WTC11 (cell line): ENCODE measurements around the gene LARP1. TPM values are rescaled to one million over a fixed set of nuclear protein-coding genes. Genes with fewer than 3 reads are reported as not detected.

Experiments used
- ATAC-seq: fragments of 200-7000 bp; cut with Tn5 transposase; 2 replicates; pipeline ENCODE4 v1.10.0; 2021; ENCODE audit warnings: mild to moderate bottlenecking, moderate library complexity
- CTCF ChIA-PET: fragments of 300-600 bp; sonication (Branson Sonifier 250); formaldehyde crosslinking; loops from one replicate; lab custom pipeline; 2021; ENCODE audit warnings: antibody characterized with exemption; lab: Charles Lee
- POLR2A ChIA-PET: fragments of 350-600 bp; sonication (Branson Sonifier 250); formaldehyde crosslinking; loops from one replicate; lab custom pipeline; 2021; ENCODE audit warnings: antibody characterized with exemption; lab: Charles Lee
- DNase-seq: peaks from one replicate; pipeline ENCODE4 v3.0.0; 2021; ENCODE audit warnings: low spot score
- H3K27ac Mint-ChIP-seq: 2 replicates; pipeline ENCODE4 v1.8.0; 2021; ENCODE audit warnings: mixed read lengths
- H3K27me3 Mint-ChIP-seq: 2 replicates; pipeline ENCODE4 v1.8.0; 2021; ENCODE audit warnings: low read depth, mild to moderate bottlenecking, moderate library complexity, mixed read lengths
- H3K36me3 Mint-ChIP-seq: 2 replicates; pipeline ENCODE4 v1.8.0; 2021; ENCODE audit warnings: mixed read lengths
- H3K4me1 Mint-ChIP-seq: 2 replicates; pipeline ENCODE4 v1.8.0; 2022; ENCODE audit warnings: mixed read lengths
- H3K4me3 Mint-ChIP-seq: 2 replicates; pipeline ENCODE4 v1.8.0; 2021; ENCODE audit warnings: mild to moderate bottlenecking, moderate library complexity, mixed read lengths
- H3K9me3 Mint-ChIP-seq: 2 replicates; pipeline ENCODE4 v1.8.0; 2021; ENCODE audit warnings: mixed read lengths
- ATF1 ChIP-seq: sonication (generic); formaldehyde crosslinking; IDR thresholded peaks from 2 replicates; pipeline ENCODE4 v1.8.1; 2023; ENCODE audit warnings: mild to moderate bottlenecking, moderate library complexity, missing genetic modification reagents
- ATF2 ChIP-seq: sonication (generic); formaldehyde crosslinking; IDR thresholded peaks from 2 replicates; pipeline ENCODE4 v1.8.1; 2022; ENCODE audit warnings: low read depth, missing genetic modification reagents, borderline replicate concordance
- ATF3 ChIP-seq: sonication (generic); formaldehyde crosslinking; conservative IDR thresholded peaks from 2 replicates; pipeline ENCODE4 v1.8.1; 2022; ENCODE audit warnings: mild to moderate bottlenecking, missing genetic modification reagents
- CTCF ChIP-seq: fragments of 200-600 bp; IDR thresholded peaks from 2 replicates; pipeline ENCODE4 v1.8.0; 2022; ENCODE audit warnings: antibody characterized with exemption
- ESRRA ChIP-seq: sonication (generic); formaldehyde crosslinking; IDR thresholded peaks from 2 replicates; pipeline ENCODE4 v1.8.1; 2022; ENCODE audit warnings: mild to moderate bottlenecking, missing genetic modification reagents, borderline replicate concordance
- FOXJ3 ChIP-seq: sonication (generic); formaldehyde crosslinking; IDR thresholded peaks from 2 replicates; pipeline ENCODE4 v1.9.0; 2021; ENCODE audit warnings: missing genetic modification reagents, mild to moderate bottlenecking, borderline replicate concordance
- FOXP4 ChIP-seq: sonication (generic); formaldehyde crosslinking; IDR thresholded peaks from 2 replicates; pipeline ENCODE4 v1.8.0; 2022; ENCODE audit warnings: mild to moderate bottlenecking, missing genetic modification reagents
- GRHL2 ChIP-seq: fragments of 250-450 bp; sonication (Bioruptor Pico); IDR thresholded peaks from 2 replicates; pipeline ENCODE4 v1.8.0; 2022; ENCODE audit warnings: mild to moderate bottlenecking, moderate library complexity; ENCODE audit not compliant: insufficient replicate concordance, severe bottlenecking
- SMAD3 ChIP-seq: sonication (generic); formaldehyde crosslinking; IDR thresholded peaks from 2 replicates; pipeline ENCODE4 v1.8.0; 2022; ENCODE audit warnings: missing genetic modification reagents, mild to moderate bottlenecking, borderline replicate concordance
- STAT6 ChIP-seq: sonication (generic); formaldehyde crosslinking; conservative IDR thresholded peaks from 2 replicates; pipeline ENCODE4 v1.8.1; 2023; ENCODE audit warnings: mild to moderate bottlenecking, low read depth, missing genetic modification reagents, moderate library complexity
- TEAD4 ChIP-seq: sonication (generic); formaldehyde crosslinking; IDR thresholded peaks from 2 replicates; pipeline ENCODE4 v1.8.0; 2022; ENCODE audit warnings: mild to moderate bottlenecking, missing genetic modification reagents
- ZNF423 ChIP-seq: fragments of 250-450 bp; sonication (Bioruptor Pico); IDR thresholded peaks from 2 replicates; pipeline ENCODE4 v2.1.2; 2022; ENCODE audit warnings: mild to moderate bottlenecking, moderate library complexity
- ZNF425 ChIP-seq: fragments of 250-450 bp; sonication (Bioruptor Pico); conservative IDR thresholded peaks from 2 replicates; pipeline ENCODE4 v1.9.0; 2021; ENCODE audit warnings: mild to moderate bottlenecking
- ZNF512 ChIP-seq: sonication (generic); formaldehyde crosslinking; IDR thresholded peaks from 2 replicates; pipeline ENCODE4 v1.8.1; 2022; ENCODE audit warnings: missing genetic modification reagents, borderline replicate concordance
- ZNF532 ChIP-seq: fragments of 250-450 bp; sonication (Bioruptor Pico); IDR thresholded peaks from 2 replicates; pipeline ENCODE4 v1.9.0; 2021; ENCODE audit warnings: mild to moderate bottlenecking, borderline replicate concordance
- ZSCAN18 ChIP-seq: fragments of 250-450 bp; sonication (Bioruptor Pico); IDR thresholded peaks from 2 replicates; pipeline ENCODE4 v2.1.2; 2022; ENCODE audit warnings: mild to moderate bottlenecking, moderate library complexity
- total RNA-seq: library from RNA; stranded (reverse); gene quantifications from 3 replicates; pipeline ENCODE4 v1.2.3, GENCODE V29; 2021

Gene LARP1
- total RNA-seq, 1 experiment from 2014 or later, result 406 TPM

- Mint-ChIP-seq H3K9me3 (no peaks in the 10 kb centered on the region), H3K27me3 (no peaks in the 10 kb centered on the region), H3K27ac (no peak overlapping the region), H3K4me1 (no peaks in the 10 kb centered on the region), H3K4me3 (no peak overlapping the region), H3K36me3 (peaks cover 4% of the 10 kb centered on the region)
- POLR2A ChIA-PET, result no interaction called here
- ATAC-seq, result no peak
- CTCF ChIA-PET, result no interaction called here
- no peak for DNase-seq
- TF ChIP-seq ZNF512, result no peak
- TF ChIP-seq SMAD3 (CRISPR knock-in tag), result no peak
- TF ChIP-seq ESRRA (CRISPR knock-in tag), result no peak
- no peak for TF ChIP-seq FOXP4 (CRISPR knock-in tag)
- no peak for TF ChIP-seq ZNF425 (CRISPR knock-in tag)
- TF ChIP-seq FOXJ3 (CRISPR knock-in tag), result no peak
- no peak for TF ChIP-seq ATF3 (CRISPR knock-in tag)
- TF ChIP-seq ZSCAN18 (CRISPR knock-in tag), result no peak
- no peak for TF ChIP-seq ATF1
- no peak for TF ChIP-seq STAT6 (CRISPR knock-in tag)
- TF ChIP-seq ATF2 (CRISPR knock-in tag), result no peak
- TF ChIP-seq ZNF423 (CRISPR knock-in tag), result no peak
- no peak for TF ChIP-seq GRHL2
- TF ChIP-seq CTCF, result no peak
- no peak for TF ChIP-seq ZNF532
- TF ChIP-seq TEAD4 (CRISPR knock-in tag), result no peak
These were observed 81.0 kb downstream of the LARP1 start for GRCh38 chr5:154836225-154836624.
